GOT3 (cell line): ENCODE measurements around the gene ZDHHC13.

Experiments used
- DNase-seq: peaks from one replicate; lab custom pipeline; 2025; ENCODE audit warnings: mixed read lengths; lab: John Stamatoyannopoulos, UW

Gene ZDHHC13

DNA sequence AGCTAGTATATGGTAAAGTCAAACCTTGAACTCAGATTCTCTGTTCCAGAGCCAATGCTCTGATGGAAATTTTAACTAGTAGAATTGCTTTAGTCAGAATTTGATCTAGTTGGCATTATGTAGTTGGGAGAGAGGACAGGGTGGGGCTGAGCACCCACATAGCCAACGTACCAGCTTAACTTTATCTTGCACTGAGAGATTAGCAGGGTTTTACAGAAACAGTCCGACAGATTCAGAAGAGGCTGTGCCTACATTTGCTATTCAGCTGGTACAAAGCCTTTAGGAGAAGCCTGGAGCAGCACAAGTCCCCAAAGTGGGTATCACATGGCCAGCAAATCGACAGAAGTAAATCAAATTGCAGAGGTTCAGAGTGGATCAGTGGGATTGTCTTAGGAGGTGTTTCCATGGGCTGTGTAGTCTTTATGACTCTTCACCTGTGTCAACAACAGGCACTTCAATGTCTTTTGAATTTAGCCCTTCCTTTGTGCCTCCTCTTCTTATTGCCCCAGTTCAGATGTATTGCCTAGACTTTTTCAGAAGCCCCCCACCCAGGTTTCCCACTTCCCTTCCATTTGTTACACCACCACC lies 92.1 kb downstream of the ZDHHC13 start:
- no peak for DNase-seq

DNA sequence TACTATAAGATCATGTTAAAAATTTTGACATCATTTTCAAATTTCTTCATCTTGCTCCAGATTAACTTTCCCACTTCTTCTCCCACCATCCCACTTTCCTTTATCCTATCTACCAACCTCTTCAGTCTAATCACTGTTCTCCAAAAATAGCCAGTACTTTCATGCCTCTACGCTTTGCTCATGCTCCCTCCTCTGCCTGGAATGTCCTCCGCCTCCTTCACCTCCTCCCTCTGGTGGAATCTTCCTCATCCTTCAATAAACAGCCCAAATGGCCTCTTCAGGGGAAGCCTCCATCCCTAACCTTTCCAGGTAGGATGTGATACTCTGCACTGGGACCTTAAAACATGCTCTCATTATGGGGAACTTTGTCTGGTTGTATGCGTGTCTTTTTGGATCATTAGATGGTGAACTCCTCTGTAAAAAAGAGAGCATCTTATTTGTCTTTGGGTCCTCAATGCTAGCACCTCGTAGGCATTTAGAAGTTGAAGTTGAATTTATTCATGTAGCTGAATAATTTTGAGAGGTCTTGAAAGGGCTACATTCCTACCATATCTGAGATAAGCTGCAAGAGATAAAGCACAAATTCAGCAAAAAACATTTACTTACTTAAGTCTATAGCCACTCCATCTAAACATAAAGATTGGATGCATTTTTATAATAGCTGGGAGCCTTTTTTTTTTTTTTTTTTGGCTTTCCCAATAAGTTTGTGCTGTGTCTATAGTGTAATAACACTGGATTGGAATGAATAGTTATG lies 92.8 kb downstream of the ZDHHC13 start:
- no peak for DNase-seq

DNA sequence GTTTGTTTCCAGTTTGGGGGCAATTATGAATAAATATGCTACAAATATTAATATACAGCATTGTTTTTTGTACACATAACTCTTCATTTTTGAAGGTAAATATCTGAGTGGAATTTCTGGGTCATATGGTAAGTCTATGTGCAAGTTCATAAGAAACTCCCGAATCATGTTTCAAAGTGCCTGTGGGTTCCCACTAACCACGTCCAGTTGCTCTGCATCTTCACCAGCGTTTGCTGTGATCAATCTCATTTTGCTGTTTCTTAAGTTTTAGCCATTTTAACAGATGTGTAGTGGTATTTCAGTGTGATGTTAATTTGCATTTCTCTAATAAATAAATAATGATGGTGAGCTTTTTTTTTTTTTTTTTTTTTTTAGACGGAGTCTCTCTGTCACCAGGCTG lies 99.1 kb downstream of the ZDHHC13 start:
- DNase-seq: no peak

DNA sequence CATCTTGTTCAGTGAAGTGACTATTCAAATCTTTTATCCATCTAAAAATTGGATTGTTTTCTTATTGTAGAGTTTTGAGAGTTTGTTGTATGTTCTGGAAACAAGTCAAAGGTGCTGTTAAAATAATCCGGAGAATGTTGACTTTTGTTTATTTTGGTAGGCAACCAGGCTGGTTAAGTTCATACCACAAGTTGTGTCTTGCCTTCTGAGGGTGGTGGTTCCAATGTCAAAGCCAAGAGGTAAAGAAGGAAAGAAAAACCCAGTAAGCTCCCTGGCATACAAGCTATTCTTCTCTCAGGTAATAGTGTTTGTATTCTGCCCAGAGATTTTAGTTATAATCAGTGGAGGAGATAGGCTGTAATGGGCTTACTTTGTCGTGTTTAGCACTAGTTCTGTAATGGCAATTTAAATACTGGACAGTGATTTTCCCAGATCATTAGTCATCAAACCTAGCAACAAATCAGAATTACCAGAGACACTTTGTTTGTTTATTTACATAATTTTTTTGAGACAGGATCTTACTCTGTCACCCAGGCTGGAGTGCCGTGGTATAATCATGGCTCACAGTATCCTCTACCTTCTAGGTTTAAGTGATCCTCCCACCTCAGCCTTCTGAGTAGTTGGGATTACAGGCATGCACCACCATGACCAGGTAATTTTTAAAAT lies 99.9 kb downstream of the ZDHHC13 start:
- no peak for DNase-seq

DNA sequence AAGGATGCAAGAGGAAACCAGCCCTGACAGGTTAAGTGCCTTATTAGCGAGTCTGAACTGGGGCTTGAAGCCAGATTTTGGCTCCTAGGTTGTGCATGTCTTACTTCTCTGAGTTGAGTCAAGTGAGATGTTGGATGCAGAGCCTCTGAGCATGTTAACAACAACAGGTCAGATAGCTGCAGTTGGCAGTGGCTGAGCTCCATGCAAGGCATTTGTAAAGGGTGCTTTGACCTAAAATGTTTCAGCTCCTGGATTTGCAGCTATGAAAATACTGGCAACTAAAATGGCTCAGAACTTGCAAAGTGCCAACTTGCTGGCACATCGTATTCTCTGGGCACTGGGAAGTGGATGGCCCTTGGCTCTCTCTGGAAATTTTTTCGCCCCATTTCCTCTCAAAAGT lies 101.2 kb downstream of the ZDHHC13 start:
- DNase-seq: no peak

DNA sequence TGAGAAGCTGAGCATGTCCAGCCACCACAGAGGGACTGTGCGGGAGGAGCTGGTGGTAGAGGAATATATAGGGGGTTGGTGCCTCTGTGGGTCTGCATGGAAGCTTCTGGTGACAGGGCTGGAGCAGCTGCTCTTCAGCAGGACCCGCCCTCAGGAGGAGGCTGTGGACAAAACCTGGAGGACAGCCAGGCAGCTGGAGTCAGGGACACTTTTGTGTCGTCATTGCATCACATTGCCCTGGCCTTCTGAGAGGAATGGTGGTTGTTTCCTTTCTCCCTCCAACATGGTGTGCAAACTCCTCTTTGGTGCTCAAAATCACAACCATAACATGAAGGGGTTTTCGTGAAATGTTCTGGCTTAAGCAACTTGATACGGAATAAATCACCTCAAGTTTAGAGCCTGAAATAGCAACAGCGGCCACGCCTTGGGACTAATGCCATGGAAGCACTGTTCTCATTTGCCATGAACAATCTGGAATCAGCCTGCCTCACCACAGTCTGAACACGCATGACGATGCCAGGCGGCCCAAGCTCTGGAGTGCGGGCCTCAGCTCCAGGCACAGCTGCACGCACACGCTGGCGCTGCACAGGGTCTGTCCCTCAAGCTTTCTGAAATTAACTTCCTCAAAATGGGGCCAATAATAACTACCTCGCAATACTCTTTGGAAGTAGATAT lies 102.0 kb downstream of the ZDHHC13 start:
- DNase-seq: no peak

DNA sequence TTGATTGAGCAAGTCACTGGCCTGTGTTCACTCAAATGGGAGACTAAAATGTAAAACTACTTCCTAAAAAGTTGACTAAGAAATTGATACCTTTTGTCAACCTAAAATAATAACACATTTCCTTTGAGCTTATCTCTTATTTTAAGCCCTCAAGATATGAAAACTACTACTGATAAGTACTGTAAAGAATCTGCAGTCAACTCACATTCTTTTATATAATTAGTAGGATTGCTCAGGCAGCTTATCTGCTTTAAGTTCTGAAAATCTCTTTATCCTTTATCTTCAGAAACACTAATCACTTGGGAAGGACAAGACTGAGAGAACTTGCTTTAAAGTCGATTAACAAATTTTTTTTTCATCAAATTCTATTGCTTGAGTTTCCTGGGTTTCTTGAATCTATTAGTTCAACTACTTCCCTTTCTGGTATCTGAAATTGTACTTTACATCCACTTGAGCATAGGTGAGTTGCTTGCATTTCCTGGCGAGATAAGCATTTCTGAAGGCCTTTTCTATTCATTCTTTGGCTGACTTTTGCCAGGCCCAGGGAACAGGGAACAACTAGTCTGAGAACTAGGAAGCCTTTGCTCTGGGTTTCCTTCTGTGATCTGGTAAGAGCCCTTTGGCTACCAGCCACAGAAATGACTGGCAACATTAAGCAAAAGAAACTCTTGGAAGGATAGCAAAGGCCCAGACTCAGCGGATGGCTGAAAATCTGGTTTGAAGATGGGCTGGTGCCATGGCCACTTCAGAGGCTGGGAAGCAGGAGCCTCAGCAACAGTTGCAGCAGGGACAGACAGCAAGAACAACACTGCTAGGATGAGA lies 104.1 kb downstream of the ZDHHC13 start:
- DNase-seq: no peak

DNA sequence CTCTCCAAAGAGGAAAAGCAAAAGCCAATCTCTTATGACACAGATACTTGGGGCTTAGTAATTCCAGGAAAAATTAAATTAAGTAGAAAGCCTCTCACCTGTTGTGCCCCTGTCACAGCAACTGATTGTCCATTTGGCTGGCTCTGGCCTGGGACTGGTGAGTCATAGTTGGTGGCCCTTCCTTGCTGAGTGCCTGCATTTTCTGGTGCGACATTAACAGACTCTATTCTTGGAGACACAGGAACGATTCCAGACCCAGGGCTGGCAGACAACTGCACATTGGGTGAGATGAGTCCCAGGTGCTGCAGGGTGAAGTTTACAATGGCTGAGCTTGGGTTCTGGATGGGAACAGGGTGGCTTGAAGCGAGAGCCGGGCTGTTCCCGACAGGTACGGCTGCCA lies 108.2 kb downstream of the ZDHHC13 start:
- no peak for DNase-seq

DNA sequence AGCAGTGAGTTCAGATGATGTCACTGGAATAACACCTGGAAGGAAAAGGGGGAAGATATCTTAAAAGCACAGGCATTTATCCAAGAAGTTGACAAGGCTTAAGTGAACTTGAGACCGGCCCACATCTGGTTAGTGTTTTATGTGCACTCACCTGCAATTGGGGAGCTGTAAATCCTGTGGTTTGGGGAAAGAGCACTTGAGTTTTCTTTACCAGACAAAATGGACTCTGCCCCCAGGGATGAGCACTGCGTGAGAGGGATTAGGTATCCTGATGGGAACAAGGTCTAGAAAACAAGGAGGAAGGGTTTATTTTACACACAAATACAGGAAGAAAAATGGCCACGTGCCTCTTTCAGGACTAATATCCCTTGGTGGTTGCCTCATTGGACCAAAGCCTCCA lies 108.6 kb downstream of the ZDHHC13 start:
- no peak for DNase-seq
